HCT116 (cell line): ENCODE data around the gene OR2T10. TPM values are rescaled to one million over a fixed set of nuclear protein-coding genes. Genes with fewer than 3 reads are reported as not detected.

Experiments
- ATAC-seq: fragments of 200-7000 bp; cut with Tn5 transposase; 2 replicates; pipeline ENCODE4 v1.9.1; 2020; ENCODE audit warnings: mild to moderate bottlenecking, moderate library complexity
- BruUV-seq: library from RNA; stranded (reverse); fragments of 400-500 nt; replicated peaks from 2 replicates; lab custom pipeline; 2021; lab: Mats Ljungman, UMichigan
- CTCF ChIA-PET: fragments of 300-600 bp; sonication (Branson Sonifier 250); formaldehyde crosslinking; loops from one replicate; lab custom pipeline; 2021; ENCODE audit warnings: antibody characterized with exemption; lab: Charles Lee
- POLR2A ChIA-PET: fragments of 300-600, 350-600 bp; sonication (Branson Sonifier 250); formaldehyde crosslinking; loops from one replicate; lab custom pipeline; 2021; ENCODE audit warnings: antibody characterized with exemption; lab: Charles Lee
- RAD21 ChIA-PET, 2 experiments: fragments of 300-600 bp; sonication (Branson Sonifier 250); formaldehyde crosslinking; loops; one replicate each; lab custom pipeline; 2023; ENCODE audit warnings: low total read pairs in 2 of 2; ENCODE audit not compliant: uncharacterized antibody in 2 of 2, unreplicated experiment in 2 of 2, low non-redundant PET in 1 of 2; lab: Charles Lee
- DNase-seq: peaks from one replicate; pipeline ENCODE4 v3.0.0-alpha.2; 2010; ENCODE audit warnings: low read depth, low spot score
- H2AFZ ChIP-seq: fragments of 200-600 bp; shearing (Covaris generic), sonication (generic); 2 replicates; pipeline ENCODE4 v1.6.1; 2017; ENCODE audit warnings: low read depth, mixed run types, mixed read lengths, antibody characterized with exemption, low read length; ENCODE audit not compliant: poor library complexity, severe bottlenecking
- H3K27ac ChIP-seq: 2 replicates; pipeline ENCODE4 v1.5.1; 2012; ENCODE audit warnings: low read depth, low read length
- H3K27me3 ChIP-seq: fragments of 200-600 bp; sonication (generic); 2 replicates; pipeline ENCODE4 v1.6.1; 2016; ENCODE audit warnings: mixed run types, low read length, mixed read lengths; ENCODE audit not compliant: insufficient read depth
- H3K36me3 ChIP-seq, 2 experiments: fragments of 200-500 bp in 1 of 2; fragments of 200-600 bp in 1 of 2; sonication (Bioruptor generic) in 1 of 2; sonication (generic) in 1 of 2; 2 replicates each; pipeline versions ENCODE4 v1.5.1 to v1.6.1; 2014 to 2016; ENCODE audit warnings: low read length in 2 of 2, inconsistent platforms in 1 of 2, mixed read lengths in 1 of 2, mixed run types in 1 of 2; ENCODE audit not compliant: insufficient read depth in 2 of 2, control insufficient read depth in 1 of 2
- H3K4me1 ChIP-seq, 2 experiments: fragments of 200-600 bp in 1 of 2; sonication (generic) in 1 of 2; 2 replicates each; pipeline versions ENCODE4 v1.5.1 to v1.6.1; 2012 to 2017; ENCODE audit warnings: low read length in 2 of 2, inconsistent platforms in 1 of 2, mild to moderate bottlenecking in 1 of 2, mixed read lengths in 1 of 2, mixed run types in 1 of 2, moderate library complexity in 1 of 2; ENCODE audit not compliant: insufficient read depth in 2 of 2, control insufficient read depth in 1 of 2
- H3K4me2 ChIP-seq: fragments of 200-600 bp; sonication (generic); 2 replicates; pipeline ENCODE4 v1.6.1; 2017; ENCODE audit warnings: mixed run types, low read length, mixed read lengths
- H3K4me3 ChIP-seq, 2 experiments: fragments of 200-600 bp in 1 of 2; sonication (generic) in 1 of 2; replicated peaks in 1 of 2; 2 replicates each; pipeline ENCODE4 v1.5.1; 2011 to 2016; ENCODE audit warnings: low read length in 2 of 2, control low read depth in 1 of 2, low read depth in 1 of 2, mild to moderate bottlenecking in 1 of 2, mixed read lengths in 1 of 2, mixed run types in 1 of 2
- H3K79me2 ChIP-seq: fragments of 200-600 bp; sonication (generic); 2 replicates; pipeline ENCODE4 v1.6.1; 2017; ENCODE audit warnings: mild to moderate bottlenecking, mixed run types, low read length, moderate library complexity, mixed read lengths; ENCODE audit not compliant: insufficient read depth
- H3K9ac ChIP-seq: fragments of 200-600 bp; sonication (generic); 2 replicates; pipeline ENCODE4 v1.6.1; 2016; ENCODE audit warnings: low read length, mixed read lengths
- H3K9me2 ChIP-seq: fragments of 200-600 bp; sonication (generic), shearing (Covaris generic); 2 replicates; pipeline ENCODE4 v1.6.1; 2017; ENCODE audit warnings: mixed run types, mild to moderate bottlenecking, moderate library complexity; ENCODE audit not compliant: insufficient read depth
- H3K9me3 ChIP-seq, 2 experiments: fragments of 200-500 bp in 1 of 2; fragments of 200-600 bp in 1 of 2; sonication (Bioruptor generic) in 1 of 2; sonication (generic) in 1 of 2; 2 replicates each; pipeline ENCODE4 v1.6.1; 2014 to 2017; ENCODE audit warnings: low read length in 2 of 2, mixed read lengths in 2 of 2, inconsistent platforms in 1 of 2, low read depth in 1 of 2, mild to moderate bottlenecking in 1 of 2, mixed run types in 1 of 2, moderate library complexity in 1 of 2; ENCODE audit not compliant: control insufficient read depth in 1 of 2, insufficient read depth in 1 of 2
- H4K20me1 ChIP-seq: fragments of 200-600 bp; sonication (generic), shearing (Covaris generic); 2 replicates; pipeline ENCODE4 v1.6.1; 2017; ENCODE audit warnings: mixed run types, mild to moderate bottlenecking, moderate library complexity; ENCODE audit not compliant: insufficient read depth
- CBX3 ChIP-seq: IDR thresholded peaks from 2 replicates; pipeline ENCODE4 v1.6.1; 2012; ENCODE audit warnings: low read depth
- EGR1 ChIP-seq: IDR thresholded peaks from 2 replicates; pipeline ENCODE4 v1.6.1; 2012; ENCODE audit warnings: low read depth
- EZH2 ChIP-seq: fragments of 200-600 bp; sonication (generic); IDR thresholded peaks from 2 replicates; pipeline ENCODE4 v1.6.1; 2017; ENCODE audit warnings: antibody characterized with exemption, mixed run types
- EZH2phosphoT487 ChIP-seq: fragments of 200-600 bp; IDR thresholded peaks from 2 replicates; pipeline ENCODE4 v1.6.1; 2018; ENCODE audit warnings: antibody characterized with exemption, borderline replicate concordance
- MAX ChIP-seq: IDR thresholded peaks from 2 replicates; pipeline ENCODE4 v1.6.1; 2012
- POLR2A ChIP-seq: IDR thresholded peaks from 2 replicates; pipeline ENCODE4 v1.7.0; 2011; ENCODE audit warnings: borderline replicate concordance; ENCODE audit not compliant: insufficient read depth, insufficient read length; ENCODE audit errors: extremely low read depth
- POLR2AphosphoS5 ChIP-seq: IDR thresholded peaks from 2 replicates; pipeline ENCODE4 v1.6.1; 2011; ENCODE audit warnings: mild to moderate bottlenecking, low read depth, low read length, moderate library complexity
- ZBTB33 ChIP-seq: IDR thresholded peaks from 2 replicates; pipeline ENCODE4 v1.6.1; 2011; ENCODE audit warnings: mild to moderate bottlenecking, low read length, moderate library complexity; ENCODE audit not compliant: insufficient replicate concordance; ENCODE audit errors: extremely low read depth
- ZFX ChIP-seq: fragments of 450-650 bp; IDR thresholded peaks from 2 replicates; pipeline ENCODE4 v1.6.1; 2017
- intact Hi-C: fragments of 100-400 bp; cut with micrococcal nuclease; formaldehyde crosslinking; loops from 2 replicates; pipeline ENCODE4 v1.10.0; 2022
- total RNA-seq: library from RNA; stranded (reverse); gene quantifications from one replicate; pipeline ENCODE4 v1.2.1, GENCODE V29; 2021; ENCODE audit not compliant: unreplicated experiment

Gene OR2T10
- total RNA-seq, 1 experiment from 2014 or later = not detected

GRCh38 chr1:248631354-248632008 lies 34.0 kb upstream of the OR2T10 start:
- intact Hi-C loops = loop anchor here (5.0 kb wide), 1 partner anchor 174 kb away; no protein-coding TSS in a partner anchor
- Histone ChIP-seq H3K4me1 (no peaks in the 10 kb centered on the region), H2AFZ (no peak overlapping the region), H3K27ac (no peak overlapping the region), H3K4me3 (no peak overlapping the region), H3K9ac (no peak overlapping the region), H3K79me2 (no peaks in the 10 kb centered on the region), H3K4me2 (no peak overlapping the region), H3K9me2 (no peaks in the 10 kb centered on the region), H4K20me1 (no peaks in the 10 kb centered on the region), H3K36me3 (no peaks in the 10 kb centered on the region), H3K9me3 (no peaks in the 10 kb centered on the region), H3K27me3 (no peaks in the 10 kb centered on the region)
- ATAC-seq = no peak
- CTCF ChIA-PET = no interaction called here
- no TSS peak for BruUV-seq
- RAD21 ChIA-PET = no interaction called here
- TF ChIP-seq EZH2phosphoT487 = no peak
- TF ChIP-seq CBX3 = no peak
- no peak for TF ChIP-seq POLR2AphosphoS5
- TF ChIP-seq ZFX = no peak
- no peak for TF ChIP-seq ZBTB33
- no peak for TF ChIP-seq EGR1
- TF ChIP-seq EZH2 = no peak
- no peak for TF ChIP-seq POLR2A
- TF ChIP-seq MAX = no peak
- no peak for DNase-seq
- POLR2A ChIA-PET = no interaction called here
